ENCODE measurements around the gene CCDC69.

DNA sequence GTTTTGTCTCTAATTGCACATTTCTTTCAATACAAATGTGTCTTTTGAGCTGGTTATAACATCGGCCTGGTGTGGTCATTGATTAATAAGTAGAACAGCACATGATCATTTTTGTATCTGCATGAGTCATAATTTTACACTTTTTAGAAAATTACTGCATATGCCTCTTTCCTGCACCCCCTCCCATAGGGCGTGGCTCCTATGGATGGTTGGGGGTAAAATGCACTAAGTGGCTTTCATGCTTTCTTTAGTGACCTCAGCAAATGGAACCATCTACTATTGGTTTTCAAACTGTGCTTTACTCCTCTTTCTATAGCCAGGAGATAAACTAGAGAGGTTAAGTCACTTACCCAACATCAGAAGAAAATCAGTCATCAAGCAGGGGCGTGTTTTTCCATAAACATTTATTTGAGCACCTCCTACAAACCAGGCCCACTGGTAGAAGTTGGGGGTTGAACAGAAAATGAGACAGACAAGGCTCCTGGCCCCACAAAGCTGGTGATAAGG, 70.1 kb downstream of the CCDC69 start:
- TF ChIP-seq, protein P1, sequence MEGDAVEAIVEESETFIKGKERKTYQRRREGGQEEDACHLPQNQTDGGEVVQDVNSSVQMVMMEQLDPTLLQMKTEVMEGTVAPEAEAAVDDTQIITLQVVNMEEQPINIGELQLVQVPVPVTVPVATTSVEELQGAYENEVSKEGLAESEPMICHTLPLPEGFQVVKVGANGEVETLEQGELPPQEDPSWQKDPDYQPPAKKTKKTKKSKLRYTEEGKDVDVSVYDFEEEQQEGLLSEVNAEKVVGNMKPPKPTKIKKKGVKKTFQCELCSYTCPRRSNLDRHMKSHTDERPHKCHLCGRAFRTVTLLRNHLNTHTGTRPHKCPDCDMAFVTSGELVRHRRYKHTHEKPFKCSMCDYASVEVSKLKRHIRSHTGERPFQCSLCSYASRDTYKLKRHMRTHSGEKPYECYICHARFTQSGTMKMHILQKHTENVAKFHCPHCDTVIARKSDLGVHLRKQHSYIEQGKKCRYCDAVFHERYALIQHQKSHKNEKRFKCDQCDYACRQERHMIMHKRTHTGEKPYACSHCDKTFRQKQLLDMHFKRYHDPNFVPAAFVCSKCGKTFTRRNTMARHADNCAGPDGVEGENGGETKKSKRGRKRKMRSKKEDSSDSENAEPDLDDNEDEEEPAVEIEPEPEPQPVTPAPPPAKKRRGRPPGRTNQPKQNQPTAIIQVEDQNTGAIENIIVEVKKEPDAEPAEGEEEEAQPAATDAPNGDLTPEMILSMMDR (IDR thresholded peaks at IDR 0.05), result no peak
- no peak for TF ChIP-seq POLR2AphosphoS5 (IDR thresholded peaks at IDR 0.05)
